ENCODE results near the gene PCNX2.

Gene PCNX2

GRCh38 chr1:233256191-233256590 is 39.3 kb downstream of the PCNX2 start:
- no peak overlapping the region for H3K14ac ChIP-seq (ENCODE audit: low read length)
- H3K9me3 ChIP-seq (ENCODE audit: insufficient read depth, low read depth, low read length) = no peaks in the 10 kb centered on the region
- WGBS (ENCODE audit: extremely low coverage, insufficient coverage, insufficient read length) = no CpG with 5 or more reads among the region's 1 CpG
- H3K4me2 ChIP-seq (ENCODE audit: low read length) = no peak overlapping the region
- no peaks in the 10 kb centered on the region for H3K27me3 ChIP-seq (ENCODE audit: insufficient read depth, low read length)
- H4K91ac ChIP-seq (ENCODE audit: low read depth, low read length) = no peak overlapping the region
- no peak overlapping the region for H3K27ac ChIP-seq (ENCODE audit: low read depth, low read length)
- no peak overlapping the region for H2BK5ac ChIP-seq (ENCODE audit: low read depth, low read length, poor library complexity)
- no peaks in the 10 kb centered on the region for H3K36me3 ChIP-seq (ENCODE audit: control insufficient read depth in 1 of 2, insufficient read depth in 2 of 2, low read length in 2 of 2)
- no peaks in the 10 kb centered on the region for H3K79me2 ChIP-seq (ENCODE audit: control insufficient read depth, insufficient read depth, low read length, poor library complexity)
- H3K4me1 ChIP-seq (ENCODE audit: control insufficient read depth in 1 of 2, insufficient read depth in 2 of 2, low read length in 2 of 2) = no peaks in the 10 kb centered on the region
- no peak overlapping the region for H2AFZ ChIP-seq (ENCODE audit: insufficient read depth, low read length, poor library complexity)
- no peak overlapping the region for H3K23ac ChIP-seq (ENCODE audit: low read length)
- no peaks in the 10 kb centered on the region for H3K79me1 ChIP-seq (ENCODE audit: low read length)
- H4K12ac ChIP-seq (ENCODE audit: low read depth, low read length) = no peak overlapping the region
- H3K4me3 ChIP-seq (ENCODE audit: low read depth, low read length) = no peak overlapping the region
- DNase-seq = no peak
- no peak overlapping the region for H2AK5ac ChIP-seq (ENCODE audit: low read length)
- H3K9ac ChIP-seq (ENCODE audit: low read length) = no peak overlapping the region
- no peak overlapping the region for H3K18ac ChIP-seq (ENCODE audit: low read length)
- no peak overlapping the region for H2BK12ac ChIP-seq (ENCODE audit: low read length)
- H2BK120ac ChIP-seq (ENCODE audit: insufficient read depth, low read length, poor library complexity) = no peak overlapping the region
- no peak overlapping the region for H3K4ac ChIP-seq (ENCODE audit: low read depth, low read length)
- no peak overlapping the region for H4K8ac ChIP-seq (ENCODE audit: low read depth, low read length)

- Histone ChIP-seq H3K27ac (ENCODE audit: low read depth, low read length) (no peak overlapping the region), H4K12ac (ENCODE audit: low read depth, low read length) (no peak overlapping the region), H2BK5ac (ENCODE audit: low read depth, low read length, poor library complexity) (no peak overlapping the region), H2AK5ac (ENCODE audit: low read length) (no peak overlapping the region), H3K9me3 (ENCODE audit: insufficient read depth, low read depth, low read length) (no peaks in the 10 kb centered on the region), H4K8ac (ENCODE audit: low read depth, low read length) (no peak overlapping the region), H3K4ac (ENCODE audit: low read depth, low read length) (no peak overlapping the region), H3K18ac (ENCODE audit: low read length) (no peak overlapping the region), H3K14ac (ENCODE audit: low read length) (no peak overlapping the region), H2AFZ (ENCODE audit: insufficient read depth, low read length, poor library complexity) (no peak overlapping the region), H3K4me1 (ENCODE audit: control insufficient read depth in 1 of 2, insufficient read depth in 2 of 2, low read length in 2 of 2) (no peaks in the 10 kb centered on the region), H4K91ac (ENCODE audit: low read depth, low read length) (no peak overlapping the region), H3K4me2 (ENCODE audit: low read length) (no peak overlapping the region), H3K36me3 (ENCODE audit: control insufficient read depth in 1 of 2, insufficient read depth in 2 of 2, low read length in 2 of 2) (no peaks in the 10 kb centered on the region), H3K79me2 (ENCODE audit: control insufficient read depth, insufficient read depth, low read length, poor library complexity) (no peaks in the 10 kb centered on the region), H2BK120ac (ENCODE audit: insufficient read depth, low read length, poor library complexity) (no peak overlapping the region), H3K4me3 (ENCODE audit: low read depth, low read length) (no peak overlapping the region), H3K79me1 (ENCODE audit: low read length) (no peaks in the 10 kb centered on the region), H2BK12ac (ENCODE audit: low read length) (no peak overlapping the region), H3K27me3 (ENCODE audit: insufficient read depth, low read length) (no peaks in the 10 kb centered on the region), H3K23ac (ENCODE audit: low read length) (no peak overlapping the region), H3K9ac (ENCODE audit: low read length) (no peak overlapping the region)
- no CpG with 5 or more reads among the region's 5 CpGs for WGBS (ENCODE audit: extremely low coverage, insufficient coverage, insufficient read length)
- DNase-seq = no peak
Measured at GRCh38 chr1:233255145-233255544, 40.4 kb downstream of the PCNX2 start.

GRCh38 chr1:233253832-233254331 is 41.6 kb downstream of the PCNX2 start:
- Histone ChIP-seq H3K4me2 (ENCODE audit: low read length) (no peak overlapping the region), H3K4me3 (ENCODE audit: low read depth, low read length) (no peak overlapping the region), H4K12ac (ENCODE audit: low read depth, low read length) (no peak overlapping the region), H2AFZ (ENCODE audit: insufficient read depth, low read length, poor library complexity) (no peak overlapping the region), H2BK12ac (ENCODE audit: low read length) (no peak overlapping the region), H3K36me3 (ENCODE audit: control insufficient read depth in 1 of 2, insufficient read depth in 2 of 2, low read length in 2 of 2) (peaks cover 0 to 2% of the 10 kb centered on the region in 2 experiments), H3K27ac (ENCODE audit: low read depth, low read length) (no peak overlapping the region), H3K4me1 (ENCODE audit: control insufficient read depth in 1 of 2, insufficient read depth in 2 of 2, low read length in 2 of 2) (no peaks in the 10 kb centered on the region), H3K79me1 (ENCODE audit: low read length) (no peaks in the 10 kb centered on the region), H2BK5ac (ENCODE audit: low read depth, low read length, poor library complexity) (no peak overlapping the region), H3K9me3 (ENCODE audit: insufficient read depth, low read depth, low read length) (no peaks in the 10 kb centered on the region), H3K14ac (ENCODE audit: low read length) (no peak overlapping the region), H4K91ac (ENCODE audit: low read depth, low read length) (no peak overlapping the region), H3K27me3 (ENCODE audit: insufficient read depth, low read length) (no peaks in the 10 kb centered on the region), H3K18ac (ENCODE audit: low read length) (no peak overlapping the region), H3K4ac (ENCODE audit: low read depth, low read length) (no peak overlapping the region), H3K23ac (ENCODE audit: low read length) (no peak overlapping the region), H3K9ac (ENCODE audit: low read length) (no peak overlapping the region), H3K79me2 (ENCODE audit: control insufficient read depth, insufficient read depth, low read length, poor library complexity) (no peaks in the 10 kb centered on the region), H2AK5ac (ENCODE audit: low read length) (no peak overlapping the region), H4K8ac (ENCODE audit: low read depth, low read length) (no peak overlapping the region), H2BK120ac (ENCODE audit: insufficient read depth, low read length, poor library complexity) (no peak overlapping the region)
- peak in 1 of 2 donors; percentile 45 for DNase-seq
- WGBS (ENCODE audit: extremely low coverage, insufficient coverage, insufficient read length) = no CpG with 5 or more reads among the region's 1 CpG

GRCh38 chr1:233253231-233253831 is 42.2 kb downstream of the PCNX2 start:
- Histone ChIP-seq H3K14ac (ENCODE audit: low read length) (no peak overlapping the region), H3K79me1 (ENCODE audit: low read length) (no peaks in the 10 kb centered on the region), H2BK12ac (ENCODE audit: low read length) (no peak overlapping the region), H3K4ac (ENCODE audit: low read depth, low read length) (no peak overlapping the region), H3K27ac (ENCODE audit: low read depth, low read length) (no peak overlapping the region), H4K12ac (ENCODE audit: low read depth, low read length) (no peak overlapping the region), H3K27me3 (ENCODE audit: insufficient read depth, low read length) (no peaks in the 10 kb centered on the region), H2AK5ac (ENCODE audit: low read length) (no peak overlapping the region), H4K91ac (ENCODE audit: low read depth, low read length) (no peak overlapping the region), H3K79me2 (ENCODE audit: control insufficient read depth, insufficient read depth, low read length, poor library complexity) (no peaks in the 10 kb centered on the region), H3K9ac (ENCODE audit: low read length) (no peak overlapping the region), H3K9me3 (ENCODE audit: insufficient read depth, low read depth, low read length) (no peaks in the 10 kb centered on the region), H4K8ac (ENCODE audit: low read depth, low read length) (no peak overlapping the region), H2BK5ac (ENCODE audit: low read depth, low read length, poor library complexity) (no peak overlapping the region), H3K4me1 (ENCODE audit: control insufficient read depth in 1 of 2, insufficient read depth in 2 of 2, low read length in 2 of 2) (no peaks in the 10 kb centered on the region), H3K4me2 (ENCODE audit: low read length) (no peak overlapping the region), H2AFZ (ENCODE audit: insufficient read depth, low read length, poor library complexity) (no peak overlapping the region), H3K4me3 (ENCODE audit: low read depth, low read length) (no peak overlapping the region), H3K36me3 (ENCODE audit: control insufficient read depth in 1 of 2, insufficient read depth in 2 of 2, low read length in 2 of 2) (peaks cover 0 to 2% of the 10 kb centered on the region in 2 experiments), H3K23ac (ENCODE audit: low read length) (no peak overlapping the region), H3K18ac (ENCODE audit: low read length) (no peak overlapping the region), H2BK120ac (ENCODE audit: insufficient read depth, low read length, poor library complexity) (no peak overlapping the region)
- WGBS (ENCODE audit: extremely low coverage, insufficient coverage, insufficient read length) = no CpG with 5 or more reads among the region's 4 CpGs
- peak; percentile 85 to 87 for DNase-seq
